ENCODE data around the gene DCN. TPM values are rescaled to one million over a fixed set of nuclear protein-coding genes. Genes with fewer than 3 reads are reported as not detected.

DCN gene
- total RNA-seq, 1 experiment from 2014 or later = 2.0 TPM

DNA sequence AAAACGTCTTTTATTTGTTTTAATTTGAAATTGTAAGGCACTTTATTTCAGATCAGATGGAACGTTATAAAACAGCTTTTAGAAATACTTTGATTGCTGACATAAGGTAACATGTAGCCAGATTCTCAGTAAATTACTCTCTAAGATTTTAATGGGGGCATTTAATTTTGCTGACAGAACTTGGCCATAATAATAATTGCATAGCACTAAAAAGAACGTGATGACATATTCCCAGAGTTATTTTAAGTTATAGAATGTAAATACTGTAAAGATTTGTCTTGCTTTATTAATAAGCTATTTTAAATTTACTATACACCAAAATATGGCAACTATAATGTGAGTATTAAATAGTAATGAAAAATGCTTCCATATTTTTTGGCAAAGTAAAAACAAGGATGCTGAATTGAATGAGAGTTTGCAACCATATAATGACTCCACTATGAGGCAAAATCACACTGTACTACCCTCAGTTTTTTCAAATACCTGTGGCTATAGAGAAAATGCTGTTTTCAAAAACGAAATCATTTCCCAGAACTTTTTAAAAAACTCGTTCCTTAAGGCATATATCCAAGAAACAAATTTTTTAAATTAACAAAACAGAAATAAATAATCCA, 72.2 kb downstream of the DCN start:
- H3K4me3 Mint-ChIP-seq = no peak overlapping the region

More for the DNA sequence above, 72.2 kb downstream of the DCN start:
- no peak for ATAC-seq
- Mint-ChIP-seq H3K36me3 (no peaks in the 10 kb centered on the region), H3K9me3 (no peaks in the 10 kb centered on the region), H3K27ac (no peak overlapping the region), H3K27me3 (ENCODE audit: low read depth) (no peaks in the 10 kb centered on the region; the same call in 1 of the 2 replicates), H3K4me1 (peaks cover 6% of the 10 kb centered on the region)
- TF ChIP-seq ESRRA (CRISPR knock-in tag; IDR thresholded peaks at IDR 0.05; ENCODE audit: borderline replicate concordance) (no peak), ATF1 (CRISPR knock-in tag; IDR thresholded peaks at IDR 0.05) (no peak), NR1H2 (CRISPR knock-in tag; IDR thresholded peaks at IDR 0.05) (no peak), NFYB (CRISPR knock-in tag; conservative IDR thresholded peaks at IDR 0.05; ENCODE audit: low read depth) (no peak), NR2C2 (CRISPR knock-in tag; IDR thresholded peaks at IDR 0.05) (no peak), OVOL2 (CRISPR knock-in tag; IDR thresholded peaks at IDR 0.05; ENCODE audit: borderline replicate concordance) (no peak), ZNF232 (CRISPR knock-in tag; IDR thresholded peaks at IDR 0.05) (no peak), ZNF396 (CRISPR knock-in tag; IDR thresholded peaks at IDR 0.05; ENCODE audit: borderline replicate concordance) (no peak), ETV6 (CRISPR knock-in tag; IDR thresholded peaks at IDR 0.05) (no peak)
- TF ChIP-seq, protein P1, sequence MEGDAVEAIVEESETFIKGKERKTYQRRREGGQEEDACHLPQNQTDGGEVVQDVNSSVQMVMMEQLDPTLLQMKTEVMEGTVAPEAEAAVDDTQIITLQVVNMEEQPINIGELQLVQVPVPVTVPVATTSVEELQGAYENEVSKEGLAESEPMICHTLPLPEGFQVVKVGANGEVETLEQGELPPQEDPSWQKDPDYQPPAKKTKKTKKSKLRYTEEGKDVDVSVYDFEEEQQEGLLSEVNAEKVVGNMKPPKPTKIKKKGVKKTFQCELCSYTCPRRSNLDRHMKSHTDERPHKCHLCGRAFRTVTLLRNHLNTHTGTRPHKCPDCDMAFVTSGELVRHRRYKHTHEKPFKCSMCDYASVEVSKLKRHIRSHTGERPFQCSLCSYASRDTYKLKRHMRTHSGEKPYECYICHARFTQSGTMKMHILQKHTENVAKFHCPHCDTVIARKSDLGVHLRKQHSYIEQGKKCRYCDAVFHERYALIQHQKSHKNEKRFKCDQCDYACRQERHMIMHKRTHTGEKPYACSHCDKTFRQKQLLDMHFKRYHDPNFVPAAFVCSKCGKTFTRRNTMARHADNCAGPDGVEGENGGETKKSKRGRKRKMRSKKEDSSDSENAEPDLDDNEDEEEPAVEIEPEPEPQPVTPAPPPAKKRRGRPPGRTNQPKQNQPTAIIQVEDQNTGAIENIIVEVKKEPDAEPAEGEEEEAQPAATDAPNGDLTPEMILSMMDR (IDR thresholded peaks at IDR 0.05) = no peak
- TF ChIP-seq, protein P2, sequence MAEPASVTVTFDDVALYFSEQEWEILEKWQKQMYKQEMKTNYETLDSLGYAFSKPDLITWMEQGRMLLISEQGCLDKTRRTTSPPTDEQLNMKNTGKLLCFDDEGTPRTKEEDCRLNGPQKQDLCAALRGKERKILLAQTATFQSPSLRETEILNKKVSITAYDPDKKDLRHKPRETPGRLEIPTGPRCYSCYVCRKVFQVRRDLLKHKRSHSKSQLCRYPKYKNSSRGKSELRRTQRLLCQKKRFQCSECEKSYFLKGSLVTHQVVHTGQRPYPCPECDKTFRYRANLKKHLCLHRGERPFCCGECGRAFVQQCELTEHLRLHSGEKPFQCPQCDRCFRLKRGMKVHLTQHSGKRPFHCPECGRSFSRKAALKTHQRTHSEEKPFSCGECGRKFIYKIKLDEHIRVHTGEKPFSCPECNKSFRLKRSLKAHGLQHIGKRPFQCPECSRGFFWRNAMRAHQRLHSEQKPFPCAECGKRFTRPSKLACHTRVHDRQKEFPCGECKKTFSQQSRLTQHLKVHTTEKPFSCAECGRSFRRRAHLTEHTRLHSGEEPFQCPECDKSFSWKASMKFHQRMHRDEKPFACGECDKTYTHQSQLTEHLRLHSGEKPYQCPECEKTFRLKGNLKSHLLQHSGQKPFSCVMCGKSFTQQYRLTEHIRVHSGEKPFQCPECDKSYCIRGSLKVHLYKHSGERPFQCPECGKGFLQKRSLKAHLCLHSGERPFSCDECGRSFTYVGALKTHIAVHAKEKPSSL (CRISPR knock-in tag; conservative IDR thresholded peaks at IDR 0.05) = no peak
- TF ChIP-seq, protein P3, sequence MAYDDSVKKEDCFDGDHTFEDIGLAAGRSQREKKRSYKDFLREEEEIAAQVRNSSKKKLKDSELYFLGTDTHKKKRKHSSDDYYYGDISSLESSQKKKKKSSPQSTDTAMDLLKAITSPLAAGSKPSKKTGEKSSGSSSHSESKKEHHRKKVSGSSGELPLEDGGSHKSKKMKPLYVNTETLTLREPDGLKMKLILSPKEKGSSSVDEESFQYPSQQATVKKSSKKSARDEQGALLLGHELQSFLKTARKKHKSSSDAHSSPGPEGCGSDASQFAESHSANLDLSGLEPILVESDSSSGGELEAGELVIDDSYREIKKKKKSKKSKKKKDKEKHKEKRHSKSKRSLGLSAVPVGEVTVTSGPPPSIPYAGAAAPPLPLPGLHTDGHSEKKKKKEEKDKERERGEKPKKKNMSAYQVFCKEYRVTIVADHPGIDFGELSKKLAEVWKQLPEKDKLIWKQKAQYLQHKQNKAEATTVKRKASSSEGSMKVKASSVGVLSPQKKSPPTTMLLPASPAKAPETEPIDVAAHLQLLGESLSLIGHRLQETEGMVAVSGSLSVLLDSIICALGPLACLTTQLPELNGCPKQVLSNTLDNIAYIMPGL (CRISPR knock-in tag; IDR thresholded peaks at IDR 0.05) = no peak
- TF ChIP-seq, protein P4, sequence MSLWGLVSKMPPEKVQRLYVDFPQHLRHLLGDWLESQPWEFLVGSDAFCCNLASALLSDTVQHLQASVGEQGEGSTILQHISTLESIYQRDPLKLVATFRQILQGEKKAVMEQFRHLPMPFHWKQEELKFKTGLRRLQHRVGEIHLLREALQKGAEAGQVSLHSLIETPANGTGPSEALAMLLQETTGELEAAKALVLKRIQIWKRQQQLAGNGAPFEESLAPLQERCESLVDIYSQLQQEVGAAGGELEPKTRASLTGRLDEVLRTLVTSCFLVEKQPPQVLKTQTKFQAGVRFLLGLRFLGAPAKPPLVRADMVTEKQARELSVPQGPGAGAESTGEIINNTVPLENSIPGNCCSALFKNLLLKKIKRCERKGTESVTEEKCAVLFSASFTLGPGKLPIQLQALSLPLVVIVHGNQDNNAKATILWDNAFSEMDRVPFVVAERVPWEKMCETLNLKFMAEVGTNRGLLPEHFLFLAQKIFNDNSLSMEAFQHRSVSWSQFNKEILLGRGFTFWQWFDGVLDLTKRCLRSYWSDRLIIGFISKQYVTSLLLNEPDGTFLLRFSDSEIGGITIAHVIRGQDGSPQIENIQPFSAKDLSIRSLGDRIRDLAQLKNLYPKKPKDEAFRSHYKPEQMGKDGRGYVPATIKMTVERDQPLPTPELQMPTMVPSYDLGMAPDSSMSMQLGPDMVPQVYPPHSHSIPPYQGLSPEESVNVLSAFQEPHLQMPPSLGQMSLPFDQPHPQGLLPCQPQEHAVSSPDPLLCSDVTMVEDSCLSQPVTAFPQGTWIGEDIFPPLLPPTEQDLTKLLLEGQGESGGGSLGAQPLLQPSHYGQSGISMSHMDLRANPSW (CRISPR knock-in tag; conservative IDR thresholded peaks at IDR 0.05; ENCODE audit: low read depth) = no peak
- TF ChIP-seq, protein P5, sequence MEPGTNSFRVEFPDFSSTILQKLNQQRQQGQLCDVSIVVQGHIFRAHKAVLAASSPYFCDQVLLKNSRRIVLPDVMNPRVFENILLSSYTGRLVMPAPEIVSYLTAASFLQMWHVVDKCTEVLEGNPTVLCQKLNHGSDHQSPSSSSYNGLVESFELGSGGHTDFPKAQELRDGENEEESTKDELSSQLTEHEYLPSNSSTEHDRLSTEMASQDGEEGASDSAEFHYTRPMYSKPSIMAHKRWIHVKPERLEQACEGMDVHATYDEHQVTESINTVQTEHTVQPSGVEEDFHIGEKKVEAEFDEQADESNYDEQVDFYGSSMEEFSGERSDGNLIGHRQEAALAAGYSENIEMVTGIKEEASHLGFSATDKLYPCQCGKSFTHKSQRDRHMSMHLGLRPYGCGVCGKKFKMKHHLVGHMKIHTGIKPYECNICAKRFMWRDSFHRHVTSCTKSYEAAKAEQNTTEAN (CRISPR knock-in tag; IDR thresholded peaks at IDR 0.05) = no peak
- TF ChIP-seq, protein P6, sequence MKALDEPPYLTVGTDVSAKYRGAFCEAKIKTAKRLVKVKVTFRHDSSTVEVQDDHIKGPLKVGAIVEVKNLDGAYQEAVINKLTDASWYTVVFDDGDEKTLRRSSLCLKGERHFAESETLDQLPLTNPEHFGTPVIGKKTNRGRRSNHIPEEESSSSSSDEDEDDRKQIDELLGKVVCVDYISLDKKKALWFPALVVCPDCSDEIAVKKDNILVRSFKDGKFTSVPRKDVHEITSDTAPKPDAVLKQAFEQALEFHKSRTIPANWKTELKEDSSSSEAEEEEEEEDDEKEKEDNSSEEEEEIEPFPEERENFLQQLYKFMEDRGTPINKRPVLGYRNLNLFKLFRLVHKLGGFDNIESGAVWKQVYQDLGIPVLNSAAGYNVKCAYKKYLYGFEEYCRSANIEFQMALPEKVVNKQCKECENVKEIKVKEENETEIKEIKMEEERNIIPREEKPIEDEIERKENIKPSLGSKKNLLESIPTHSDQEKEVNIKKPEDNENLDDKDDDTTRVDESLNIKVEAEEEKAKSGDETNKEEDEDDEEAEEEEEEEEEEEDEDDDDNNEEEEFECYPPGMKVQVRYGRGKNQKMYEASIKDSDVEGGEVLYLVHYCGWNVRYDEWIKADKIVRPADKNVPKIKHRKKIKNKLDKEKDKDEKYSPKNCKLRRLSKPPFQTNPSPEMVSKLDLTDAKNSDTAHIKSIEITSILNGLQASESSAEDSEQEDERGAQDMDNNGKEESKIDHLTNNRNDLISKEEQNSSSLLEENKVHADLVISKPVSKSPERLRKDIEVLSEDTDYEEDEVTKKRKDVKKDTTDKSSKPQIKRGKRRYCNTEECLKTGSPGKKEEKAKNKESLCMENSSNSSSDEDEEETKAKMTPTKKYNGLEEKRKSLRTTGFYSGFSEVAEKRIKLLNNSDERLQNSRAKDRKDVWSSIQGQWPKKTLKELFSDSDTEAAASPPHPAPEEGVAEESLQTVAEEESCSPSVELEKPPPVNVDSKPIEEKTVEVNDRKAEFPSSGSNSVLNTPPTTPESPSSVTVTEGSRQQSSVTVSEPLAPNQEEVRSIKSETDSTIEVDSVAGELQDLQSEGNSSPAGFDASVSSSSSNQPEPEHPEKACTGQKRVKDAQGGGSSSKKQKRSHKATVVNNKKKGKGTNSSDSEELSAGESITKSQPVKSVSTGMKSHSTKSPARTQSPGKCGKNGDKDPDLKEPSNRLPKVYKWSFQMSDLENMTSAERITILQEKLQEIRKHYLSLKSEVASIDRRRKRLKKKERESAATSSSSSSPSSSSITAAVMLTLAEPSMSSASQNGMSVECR (CRISPR knock-in tag; IDR thresholded peaks at IDR 0.05; ENCODE audit: borderline replicate concordance) = no peak
- TF ChIP-seq, protein P7, sequence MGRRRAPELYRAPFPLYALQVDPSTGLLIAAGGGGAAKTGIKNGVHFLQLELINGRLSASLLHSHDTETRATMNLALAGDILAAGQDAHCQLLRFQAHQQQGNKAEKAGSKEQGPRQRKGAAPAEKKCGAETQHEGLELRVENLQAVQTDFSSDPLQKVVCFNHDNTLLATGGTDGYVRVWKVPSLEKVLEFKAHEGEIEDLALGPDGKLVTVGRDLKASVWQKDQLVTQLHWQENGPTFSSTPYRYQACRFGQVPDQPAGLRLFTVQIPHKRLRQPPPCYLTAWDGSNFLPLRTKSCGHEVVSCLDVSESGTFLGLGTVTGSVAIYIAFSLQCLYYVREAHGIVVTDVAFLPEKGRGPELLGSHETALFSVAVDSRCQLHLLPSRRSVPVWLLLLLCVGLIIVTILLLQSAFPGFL (CRISPR knock-in tag; IDR thresholded peaks at IDR 0.05; ENCODE audit: borderline replicate concordance) = no peak
- ChIA-PET CTCF (interaction anchor here (1.2 to 3.0 kb wide), 2 partner anchors 151 to 245 kb away, joined by 3 to 11 read pairs; no protein-coding TSS in a partner anchor), POLR2A (no interaction called here)
- DNase-seq (ENCODE audit: low spot score) = no peak

All from WTC11 (cell line).